PC-3 (cell line): ENCODE measurements around the gene PDZRN3.

Experiments
- EZH2phosphoT487 ChIP-seq: fragments of 300-600 bp; sonication (generic); IDR thresholded peaks from 2 replicates; pipeline ENCODE4 v1.6.1; 2018; ENCODE audit warnings: mild to moderate bottlenecking, antibody characterized with exemption, low read length, borderline replicate concordance
- TF ChIP-seq, protein P1 (sequence below): fragments of 300-600 bp; sonication (generic); conservative IDR thresholded peaks from 2 replicates; pipeline ENCODE4 v1.5.1; 2017; ENCODE audit warnings: antibody characterized with exemption, low read depth, mild to moderate bottlenecking, low read length

- TF ChIP-seq EZH2phosphoT487 = no peak
- TF ChIP-seq, protein P1, sequence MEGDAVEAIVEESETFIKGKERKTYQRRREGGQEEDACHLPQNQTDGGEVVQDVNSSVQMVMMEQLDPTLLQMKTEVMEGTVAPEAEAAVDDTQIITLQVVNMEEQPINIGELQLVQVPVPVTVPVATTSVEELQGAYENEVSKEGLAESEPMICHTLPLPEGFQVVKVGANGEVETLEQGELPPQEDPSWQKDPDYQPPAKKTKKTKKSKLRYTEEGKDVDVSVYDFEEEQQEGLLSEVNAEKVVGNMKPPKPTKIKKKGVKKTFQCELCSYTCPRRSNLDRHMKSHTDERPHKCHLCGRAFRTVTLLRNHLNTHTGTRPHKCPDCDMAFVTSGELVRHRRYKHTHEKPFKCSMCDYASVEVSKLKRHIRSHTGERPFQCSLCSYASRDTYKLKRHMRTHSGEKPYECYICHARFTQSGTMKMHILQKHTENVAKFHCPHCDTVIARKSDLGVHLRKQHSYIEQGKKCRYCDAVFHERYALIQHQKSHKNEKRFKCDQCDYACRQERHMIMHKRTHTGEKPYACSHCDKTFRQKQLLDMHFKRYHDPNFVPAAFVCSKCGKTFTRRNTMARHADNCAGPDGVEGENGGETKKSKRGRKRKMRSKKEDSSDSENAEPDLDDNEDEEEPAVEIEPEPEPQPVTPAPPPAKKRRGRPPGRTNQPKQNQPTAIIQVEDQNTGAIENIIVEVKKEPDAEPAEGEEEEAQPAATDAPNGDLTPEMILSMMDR = no peak
Observed at GRCh38 chr3:73605861-73606260, 18.9 kb downstream of the PDZRN3 start.
